ENCODE data around the gene CD27. TPM values are rescaled to one million over a fixed set of nuclear protein-coding genes. Genes with fewer than 3 reads are reported as not detected.
"Not testable (repeated sequence)": the region's sequence is repeated elsewhere in the genome, so short reads cannot be mapped to it uniquely, and the experiment has no call there.

The CD27 gene
- total RNA-seq, 1 experiment from 2014 or later: not detected

- Mint-ChIP-seq H3K4me3 (ENCODE audit: unreplicated experiment) (no peak overlapping the region), H3K9me3 (ENCODE audit: unreplicated experiment) (no peaks in the 10 kb centered on the region), H3K36me3 (ENCODE audit: insufficient read depth, unreplicated experiment) (no peaks in the 10 kb centered on the region), H3K27me3 (ENCODE audit: insufficient read depth, unreplicated experiment) (no peaks in the 10 kb centered on the region), H3K27ac (ENCODE audit: low read depth, unreplicated experiment) (no peak overlapping the region), H3K4me1 (ENCODE audit: insufficient read depth, unreplicated experiment) (peaks cover 6% of the 10 kb centered on the region)
- ChIA-PET POLR2A (interaction anchor here (1.0 kb wide), 1 partner anchor 8 kb away, joined by 5 read pairs; the partner anchor contains the start of gene VAMP1), CTCF (interaction anchor here (0.7 kb wide), 1 partner anchor 200 kb away, joined by 3 read pairs; no protein-coding TSS in a partner anchor)
- intact Hi-C loops (cut with micrococcal nuclease): no loop called here
- no peak for TF ChIP-seq CTCF (IDR thresholded peaks at IDR 0.05; ENCODE audit: unreplicated experiment)
- no peak for DNase-seq (ENCODE audit: unreplicated experiment)
- BruUV-seq (replicated peaks): no TSS peak
These were observed 33.7 kb downstream of the CD27 start for GRCh38 chr12:6478416-6478815.

GRCh38 chr12:6488240-6488639 lies 43.5 kb downstream of the CD27 start:
- H3K27me3 Mint-ChIP-seq (ENCODE audit: insufficient read depth, unreplicated experiment): no peaks in the 10 kb centered on the region
- no peaks in the 10 kb centered on the region for H3K9me3 Mint-ChIP-seq (ENCODE audit: unreplicated experiment)
- POLR2A ChIA-PET: interaction anchor here (1.1 to 1.3 kb wide), 2 partner anchors 8 to 18 kb away, joined by 3 to 4 read pairs; partner anchors contain the start of gene VAMP1
- no peak overlapping the region for H3K4me3 Mint-ChIP-seq (ENCODE audit: unreplicated experiment)
- CTCF ChIA-PET: interaction anchor here (0.6 to 1.5 kb wide), 7 partner anchors 29 to 196 kb away, joined by 3 to 6 read pairs (median 5); partner anchors contain the start of gene TAPBPL
- BruUV-seq (replicated peaks): no TSS peak
- peaks cover 6% of the 10 kb centered on the region for H3K4me1 Mint-ChIP-seq (ENCODE audit: insufficient read depth, unreplicated experiment)
- H3K27ac Mint-ChIP-seq (ENCODE audit: low read depth, unreplicated experiment): no peak overlapping the region
- DNase-seq (ENCODE audit: unreplicated experiment): no peak
- peaks cover 8% of the 10 kb centered on the region for H3K36me3 Mint-ChIP-seq (ENCODE audit: insufficient read depth, unreplicated experiment)
- no peak for TF ChIP-seq CTCF (IDR thresholded peaks at IDR 0.05; ENCODE audit: unreplicated experiment)
- intact Hi-C loops (cut with micrococcal nuclease): no loop called here

- peaks cover 8% of the 10 kb centered on the region for H3K36me3 Mint-ChIP-seq (ENCODE audit: insufficient read depth, unreplicated experiment)
- BruUV-seq (replicated peaks): no TSS peak
These were observed 44.7 kb downstream of the CD27 start for GRCh38 chr12:6489449-6489848.

GRCh38 chr12:6490673-6491072 lies 45.9 kb downstream of the CD27 start:
- ChIA-PET CTCF (interaction anchor here (0.7 to 1.5 kb wide), 5 partner anchors 9 to 145 kb away, joined by 3 to 5 read pairs (median 4); no protein-coding TSS in a partner anchor), POLR2A (interaction anchor here (1.8 kb wide), 1 partner anchor 19 kb away, joined by 8 read pairs; no protein-coding TSS in a partner anchor)
- DNase-seq (ENCODE audit: unreplicated experiment); H3K9me3 Mint-ChIP-seq (ENCODE audit: unreplicated experiment); BruUV-seq (replicated peaks); H3K4me3 Mint-ChIP-seq (ENCODE audit: unreplicated experiment); H3K27me3 Mint-ChIP-seq (ENCODE audit: insufficient read depth, unreplicated experiment); intact Hi-C loops (cut with micrococcal nuclease); H3K27ac Mint-ChIP-seq (ENCODE audit: low read depth, unreplicated experiment): not testable (repeated sequence)
- H3K4me1 Mint-ChIP-seq (ENCODE audit: insufficient read depth, unreplicated experiment): peaks cover 20% of the 10 kb centered on the region
- H3K36me3 Mint-ChIP-seq (ENCODE audit: insufficient read depth, unreplicated experiment): peaks cover 13% of the 10 kb centered on the region

More at GRCh38 chr12:6489449-6489848, 44.7 kb downstream of the CD27 start:
- H3K4me3 Mint-ChIP-seq (ENCODE audit: unreplicated experiment): no peak overlapping the region
- no peak overlapping the region for H3K27ac Mint-ChIP-seq (ENCODE audit: low read depth, unreplicated experiment)
- intact Hi-C loops (cut with micrococcal nuclease): no loop called here
- peaks cover 8% of the 10 kb centered on the region for H3K4me1 Mint-ChIP-seq (ENCODE audit: insufficient read depth, unreplicated experiment)
- no peak for DNase-seq (ENCODE audit: unreplicated experiment)
- H3K27me3 Mint-ChIP-seq (ENCODE audit: insufficient read depth, unreplicated experiment): no peaks in the 10 kb centered on the region
- H3K9me3 Mint-ChIP-seq (ENCODE audit: unreplicated experiment): no peaks in the 10 kb centered on the region
- CTCF ChIA-PET: interaction anchor here (0.7 to 1.0 kb wide), 2 partner anchors 64 to 125 kb away, joined by 3 read pairs; no protein-coding TSS in a partner anchor
- TF ChIP-seq CTCF (IDR thresholded peaks at IDR 0.05; ENCODE audit: unreplicated experiment): no peak
- POLR2A ChIA-PET: interaction anchor here (1.1 to 1.8 kb wide), 2 partner anchors 9 to 18 kb away, joined by 3 to 8 read pairs; no protein-coding TSS in a partner anchor

Measured in MCF 10A (cell line).